AG04450 (cell line): ENCODE data around the gene TAS1R3. TPM values are rescaled to one million over a fixed set of nuclear protein-coding genes. Genes with fewer than 3 reads are reported as not detected.

Source experiments
- CTCF ChIA-PET: fragments of 300-600, 350-600 bp; formaldehyde crosslinking; extraction: SDS; loops from one replicate; lab custom pipeline; 2022; ENCODE audit warnings: antibody characterized with exemption, inconsistent platforms; lab: Charles Lee
- POLR2A ChIA-PET: fragments of 350-600 bp; formaldehyde crosslinking; extraction: SDS; loops from one replicate; lab custom pipeline; 2021; ENCODE audit warnings: antibody characterized with exemption, inconsistent platforms; lab: Yijun Ruan, JAX
- DNase-seq: peaks from one replicate; pipeline ENCODE4 v3.0.0-alpha.2; 2011; ENCODE audit warnings: low read depth, low spot score
- H3K27ac ChIP-seq: one replicate; pipeline ENCODE4 v1.5.1; 2012; ENCODE audit warnings: low read depth, low read length, control low read depth
- H3K27me3 ChIP-seq: one replicate; pipeline ENCODE4 v1.6.0; 2012; ENCODE audit warnings: low read length; ENCODE audit not compliant: control insufficient read depth, insufficient read depth
- H3K4me3 ChIP-seq: 2 replicates; pipeline ENCODE4 v1.5.1; 2011; ENCODE audit warnings: mild to moderate bottlenecking, low read depth, low read length, control low read depth
- H3K9me3 ChIP-seq: 2 replicates; pipeline ENCODE4 v1.5.1; 2012; ENCODE audit warnings: low read length; ENCODE audit not compliant: control insufficient read depth, insufficient read depth
- CTCF ChIP-seq: IDR thresholded peaks from 2 replicates; pipeline ENCODE4 v1.5.1; 2011; ENCODE audit warnings: low read depth, low read length, control low read depth, inconsistent platforms
- polyA plus RNA-seq: library from polyadenylated mRNA; depleted of rRNA; stranded (reverse); fragments of >200 nt; gene quantifications from 2 replicates; pipeline ENCODE4 v1.2.3, GENCODE V29; 2011; rRNA removed
- small RNA-seq: library from RNA; depleted of rRNA; stranded (forward); fragments of <200 nt; gene quantifications from one replicate; pipeline ENCODE3, GENCODE V24; 2012; ENCODE audit warnings: low read depth; ENCODE audit not compliant: insufficient read length

Gene TAS1R3
- polyA plus RNA-seq, 1 experiment, result 0.10 TPM

- TF ChIP-seq CTCF, result no peak
- ChIA-PET POLR2A (no interaction called here), CTCF (no interaction called here)
- Histone ChIP-seq H3K4me3 (no peak overlapping the region), H3K27ac (no peak overlapping the region), H3K27me3 (no peaks in the 10 kb centered on the region), H3K9me3 (no peaks in the 10 kb centered on the region)
- DNase-seq, result no peak
These were observed 49.8 kb downstream of the TAS1R3 start for GRCh38 chr1:1380860-1381259.

- Histone ChIP-seq H3K4me3 (no peak overlapping the region), H3K9me3 (no peaks in the 10 kb centered on the region), H3K27ac (no peak overlapping the region), H3K27me3 (no peaks in the 10 kb centered on the region)
- ChIA-PET CTCF (no interaction called here), POLR2A (no interaction called here)
- no peak for DNase-seq
- TF ChIP-seq CTCF, result no peak
These were observed 50.2 kb downstream of the TAS1R3 start for GRCh38 chr1:1381294-1381693.

Small RNAs within 50 kb of the gene (small RNA-seq; reads per million reads assigned to genes)
- gene MIR6726, result not detected

Other genes starting within 250 kb of the TAS1R3 start
- 2.3 and 3.2 TPM in 2 replicates for gene C1orf159, start 215.2 kb upstream of the TAS1R3 start, polyA plus RNA-seq
- not detected in 2 replicates for gene TTLL10, start 157.4 kb upstream of the TAS1R3 start, polyA plus RNA-seq
- 1.0 and 2.1 TPM in 2 replicates for gene TNFRSF18, start 124.7 kb upstream of the TAS1R3 start, polyA plus RNA-seq
- 0.07 and 0.24 TPM in 2 replicates for gene TNFRSF4, start 117.1 kb upstream of the TAS1R3 start, polyA plus RNA-seq
- gene SDF4, start 99.3 kb upstream of the TAS1R3 start, polyA plus RNA-seq, result 109 and 115 TPM in 2 replicates
- gene B3GALT6, start 99.0 kb upstream of the TAS1R3 start, polyA plus RNA-seq, result 15.2 and 15.7 TPM in 2 replicates
- gene C1QTNF12, start 84.6 kb upstream of the TAS1R3 start, polyA plus RNA-seq, result 0.21 and 0.51 TPM in 2 replicates
- 31.1 and 31.4 TPM in 2 replicates for gene UBE2J2, start 57.4 kb upstream of the TAS1R3 start, polyA plus RNA-seq
- gene SCNN1D, start 50.8 kb upstream of the TAS1R3 start, polyA plus RNA-seq, result 1.5 and 1.8 TPM in 2 replicates
- gene ACAP3, start 23.4 kb upstream of the TAS1R3 start, polyA plus RNA-seq, result 17.5 and 24.8 TPM in 2 replicates
- gene PUSL1, start 22.7 kb upstream of the TAS1R3 start, polyA plus RNA-seq, result 9.6 and 15.6 TPM in 2 replicates
- 52.8 and 69.5 TPM in 2 replicates for gene INTS11, start 6.6 kb upstream of the TAS1R3 start, polyA plus RNA-seq
- 7.1 and 9.5 TPM in 2 replicates for gene CPTP, start 6.5 kb upstream of the TAS1R3 start, polyA plus RNA-seq
- gene DVL1, start 18.1 kb downstream of the TAS1R3 start, polyA plus RNA-seq, result 8.9 and 13.6 TPM in 2 replicates
- gene MXRA8, start 27.3 kb downstream of the TAS1R3 start, polyA plus RNA-seq, result 186 and 275 TPM in 2 replicates
- gene AURKAIP1, start 43.9 kb downstream of the TAS1R3 start, polyA plus RNA-seq, result 54.3 and 71.2 TPM in 2 replicates
- 169 and 181 TPM in 2 replicates for gene CCNL2, start 68.1 kb downstream of the TAS1R3 start, polyA plus RNA-seq
- 131 and 140 TPM in 2 replicates for gene MRPL20, start 76.0 kb downstream of the TAS1R3 start, polyA plus RNA-seq
- 0.16 and 0.24 TPM in 2 replicates for gene ANKRD65, start 90.0 kb downstream of the TAS1R3 start, polyA plus RNA-seq
- gene VWA1, start 104.4 kb downstream of the TAS1R3 start, polyA plus RNA-seq, result 3.9 and 5.3 TPM in 2 replicates
- 0.04 TPM in 1 of 2 replicates, not detected in the other for gene ATAD3C, start 118.4 kb downstream of the TAS1R3 start, polyA plus RNA-seq
- gene ATAD3B, start 140.5 kb downstream of the TAS1R3 start, polyA plus RNA-seq, result 7.7 and 10.2 TPM in 2 replicates
- gene ATAD3A, start 180.9 kb downstream of the TAS1R3 start, polyA plus RNA-seq, result 8.5 and 11.0 TPM in 2 replicates
- gene TMEM240, start 209.3 kb downstream of the TAS1R3 start, polyA plus RNA-seq, result 5.1 and 7.2 TPM in 2 replicates
- gene SSU72, start 243.6 kb downstream of the TAS1R3 start, polyA plus RNA-seq, result 104 and 113 TPM in 2 replicates